BE2C (cell line): ENCODE results near the gene KIF26A.

Experiments
- DNase-seq: peaks from one replicate; pipeline ENCODE4 v3.0.0-alpha.2; 2020
- H3K27me3 ChIP-seq: fragments of 250-450 bp; sonication (Bioruptor Pico); 2 replicates; pipeline ENCODE4 v1.5.1; 2020; ENCODE audit warnings: mild to moderate bottlenecking
- H3K36me3 ChIP-seq: fragments of 250-450 bp; sonication (Bioruptor Pico); 2 replicates; pipeline ENCODE4 v1.5.1; 2020; ENCODE audit warnings: mild to moderate bottlenecking
- H3K4me1 ChIP-seq: fragments of 250-450 bp; sonication (Bioruptor Pico); 2 replicates; pipeline ENCODE4 v1.5.1; 2020
- H3K4me3 ChIP-seq: 2 replicates; pipeline ENCODE4 v1.5.1; 2011; ENCODE audit warnings: low read depth, low read length
- H3K9me3 ChIP-seq: fragments of 250-450 bp; sonication (Bioruptor Pico); 2 replicates; pipeline ENCODE4 v1.5.1; 2020
- CTCF ChIP-seq: IDR thresholded peaks from 2 replicates; pipeline ENCODE4 v1.5.1; 2012; ENCODE audit warnings: mild to moderate bottlenecking, low read depth, low read length

The KIF26A gene

GRCh38 chr14:104093366-104094055 is 44.9 kb upstream of the KIF26A start:
- TF ChIP-seq CTCF = no peak
- peaks cover 13% of the 10 kb centered on the region for H3K4me1 ChIP-seq
- H3K4me3 ChIP-seq = no peak overlapping the region
- H3K27me3 ChIP-seq = no peaks in the 10 kb centered on the region
- H3K36me3 ChIP-seq = no peaks in the 10 kb centered on the region
- no peaks in the 10 kb centered on the region for H3K9me3 ChIP-seq
- DNase-seq = peak; percentile 50

GRCh38 chr14:104094056-104094708 is 44.2 kb upstream of the KIF26A start:
- peaks cover 13% of the 10 kb centered on the region for H3K4me1 ChIP-seq
- no peaks in the 10 kb centered on the region for H3K27me3 ChIP-seq
- no peak overlapping the region for H3K4me3 ChIP-seq
- no peak for TF ChIP-seq CTCF
- no peaks in the 10 kb centered on the region for H3K9me3 ChIP-seq
- DNase-seq = no peak
- H3K36me3 ChIP-seq = no peaks in the 10 kb centered on the region

DNA sequence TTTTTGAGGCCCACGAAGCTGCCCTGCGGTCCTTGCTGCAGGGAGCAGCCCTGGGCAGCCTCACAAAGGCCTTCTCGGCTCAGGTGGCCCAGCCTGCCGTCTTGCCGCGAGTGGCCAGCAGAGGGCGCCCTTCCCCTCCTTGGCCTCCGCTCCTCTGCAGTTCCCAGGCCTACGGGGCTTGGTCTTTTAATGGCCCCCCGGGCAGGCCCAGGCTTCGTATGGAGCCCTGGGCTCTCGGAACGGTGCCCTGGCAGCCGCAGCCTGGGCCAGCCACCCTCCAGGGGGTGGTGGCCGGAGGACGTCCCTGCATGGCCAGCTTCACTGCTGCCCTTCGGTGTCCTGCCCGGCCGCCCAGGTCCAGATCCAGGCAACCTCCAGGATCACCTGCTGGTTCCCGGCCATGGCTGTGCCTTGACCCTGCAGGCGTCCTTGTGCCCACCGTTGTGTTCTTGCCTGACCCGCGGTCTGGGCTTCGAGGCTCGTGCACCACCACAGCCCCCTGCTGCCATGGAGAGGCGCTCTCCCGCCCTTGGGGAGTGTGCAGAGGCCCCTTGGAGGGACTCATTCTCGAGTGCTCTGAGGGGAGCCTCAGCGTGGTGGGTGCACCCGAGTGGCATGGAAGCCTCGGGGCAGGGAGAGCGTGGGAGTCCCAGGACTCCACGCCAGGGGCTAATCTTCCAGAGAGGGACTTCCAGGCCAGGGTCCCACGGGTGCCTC is 43.5 kb upstream of the KIF26A start:
- H3K27me3 ChIP-seq = no peaks in the 10 kb centered on the region
- H3K36me3 ChIP-seq = no peaks in the 10 kb centered on the region
- H3K4me3 ChIP-seq = no peak overlapping the region
- TF ChIP-seq CTCF = peak; percentile 77
- DNase-seq = peak; percentile 83
- no peaks in the 10 kb centered on the region for H3K9me3 ChIP-seq
- peaks cover 13% of the 10 kb centered on the region for H3K4me1 ChIP-seq

DNA sequence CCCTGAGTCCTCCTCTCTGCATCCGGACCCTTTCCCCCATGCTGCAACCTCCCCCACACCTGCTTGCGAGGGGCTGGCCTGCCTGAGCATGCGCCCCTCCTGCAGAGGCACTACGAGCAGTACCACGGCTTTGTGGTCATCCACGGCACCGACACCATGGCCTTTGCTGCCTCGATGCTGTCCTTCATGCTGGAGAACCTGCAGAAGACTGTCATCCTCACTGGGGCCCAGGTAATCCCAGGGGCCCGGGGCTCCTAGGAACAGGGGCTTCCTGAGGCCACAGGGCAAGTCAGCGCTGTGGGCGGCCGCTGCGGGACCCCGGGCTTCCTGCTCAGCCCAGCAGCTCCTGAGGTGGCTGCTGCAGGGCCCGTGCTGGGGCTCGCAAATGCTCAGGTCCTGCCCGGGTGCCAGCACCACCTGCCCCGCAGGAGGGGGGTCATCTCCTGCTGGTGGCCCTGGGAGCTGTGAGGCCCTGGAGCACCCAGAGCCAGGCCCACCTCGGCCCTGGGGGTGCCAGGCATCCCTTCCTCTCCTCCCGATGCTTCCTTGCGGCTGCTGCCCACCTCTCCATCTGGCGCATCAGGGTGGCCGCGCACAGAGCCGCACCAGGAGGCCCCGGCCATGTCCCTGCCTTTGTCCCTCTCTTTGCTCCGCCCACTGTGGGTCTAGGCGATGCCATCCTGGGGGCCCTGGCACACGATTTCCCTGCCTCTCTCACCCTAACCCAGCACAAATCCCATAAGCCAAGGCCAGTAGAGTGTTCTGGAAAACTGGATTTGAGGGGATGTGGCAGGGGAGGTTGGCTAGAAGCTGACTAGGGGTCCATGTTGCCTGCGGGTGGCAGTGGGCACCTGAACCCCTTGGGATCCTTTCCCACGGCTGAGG is 42.7 kb upstream of the KIF26A start:
- H3K9me3 ChIP-seq = no peaks in the 10 kb centered on the region
- no peak for DNase-seq
- peaks cover 13% of the 10 kb centered on the region for H3K4me1 ChIP-seq
- TF ChIP-seq CTCF = no peak
- no peaks in the 10 kb centered on the region for H3K36me3 ChIP-seq
- no peaks in the 10 kb centered on the region for H3K27me3 ChIP-seq
- no peak overlapping the region for H3K4me3 ChIP-seq

GRCh38 chr14:104096318-104096717 is 42.1 kb upstream of the KIF26A start:
- no peaks in the 10 kb centered on the region for H3K27me3 ChIP-seq
- no peaks in the 10 kb centered on the region for H3K36me3 ChIP-seq
- no peaks in the 10 kb centered on the region for H3K9me3 ChIP-seq
- H3K4me3 ChIP-seq = no peak overlapping the region
- no peak for TF ChIP-seq CTCF
- DNase-seq = no peak
- peaks cover 13% of the 10 kb centered on the region for H3K4me1 ChIP-seq
